NCI-H128 (cell line): ENCODE measurements around the gene KCNJ16.
"Not testable (repeated sequence)": the region's sequence is repeated elsewhere in the genome, so short reads cannot be mapped to it uniquely, and the experiment has no call there.

Source experiments
- DNase-seq: peaks from one replicate; lab custom pipeline; 2025; ENCODE audit not compliant: unreplicated experiment; lab: John Stamatoyannopoulos, UW

KCNJ16 gene

GRCh38 chr17:70074956-70075355 lies at the start of gene KCNJ16:
KCNJ16 (plus strand) TSS chr17:70075225; CDS start chr17:70132088, 56,863 bp downstream.
- no peak for DNase-seq

- DNase-seq: no peak
Measured at GRCh38 chr17:70028397-70028796, 46.6 kb upstream of the KCNJ16 start.

- no peak for DNase-seq
Measured at GRCh38 chr17:70028978-70029767, 45.9 kb upstream of the KCNJ16 start.

GRCh38 chr17:70030371-70030770 lies 44.7 kb upstream of the KCNJ16 start:
- no peak for DNase-seq

- no peak for DNase-seq
Measured at GRCh38 chr17:70031341-70031740, 43.7 kb upstream of the KCNJ16 start.

- DNase-seq: no peak
Measured at GRCh38 chr17:70033165-70033564, 41.9 kb upstream of the KCNJ16 start.

- no peak for DNase-seq
Measured at GRCh38 chr17:70034158-70034557, 40.9 kb upstream of the KCNJ16 start.

GRCh38 chr17:70037498-70037897 lies 37.5 kb upstream of the KCNJ16 start:
- DNase-seq: no peak

- no peak for DNase-seq
Measured at GRCh38 chr17:70040336-70040735, 34.7 kb upstream of the KCNJ16 start.

GRCh38 chr17:70041061-70041460 lies 34.0 kb upstream of the KCNJ16 start:
- DNase-seq: no peak

GRCh38 chr17:70041540-70041939 lies 33.5 kb upstream of the KCNJ16 start:
- DNase-seq: no peak

- DNase-seq: not testable (repeated sequence)
Measured at GRCh38 chr17:70045780-70046179, 29.2 kb upstream of the KCNJ16 start.

- DNase-seq: no peak
Measured at GRCh38 chr17:70047619-70048419, 27.2 kb upstream of the KCNJ16 start.

GRCh38 chr17:70049801-70050591 lies 25.0 kb upstream of the KCNJ16 start:
- DNase-seq: no peak

- no peak for DNase-seq
Measured at GRCh38 chr17:70050931-70051330, 24.1 kb upstream of the KCNJ16 start.

GRCh38 chr17:70053241-70054234 lies 21.5 kb upstream of the KCNJ16 start:
- no peak for DNase-seq

- no peak for DNase-seq
Measured at GRCh38 chr17:70055000-70055399, 20.0 kb upstream of the KCNJ16 start.

GRCh38 chr17:70059071-70059470 lies 16.0 kb upstream of the KCNJ16 start:
- DNase-seq: no peak

GRCh38 chr17:70059649-70060048 lies 15.4 kb upstream of the KCNJ16 start:
- DNase-seq: no peak

- no peak for DNase-seq
Measured at GRCh38 chr17:70060415-70060814, 14.6 kb upstream of the KCNJ16 start.
